Iris pigment epithelial cell (primary cell): ENCODE measurements around the gene MEAK7.
"Not testable (repeated sequence)": the region's sequence is repeated elsewhere in the genome, so short reads cannot be mapped to it uniquely, and the experiment has no call there.

Experiments
- DNase-seq: peaks from one replicate; pipeline ENCODE4 v3.0.0-alpha.2; 2011; ENCODE audit warnings: low read depth

Gene MEAK7

GRCh38 chr16:84532855-84533486 is 28.5 kb upstream of the MEAK7 start:
- DNase-seq: peak; percentile 69

DNA sequence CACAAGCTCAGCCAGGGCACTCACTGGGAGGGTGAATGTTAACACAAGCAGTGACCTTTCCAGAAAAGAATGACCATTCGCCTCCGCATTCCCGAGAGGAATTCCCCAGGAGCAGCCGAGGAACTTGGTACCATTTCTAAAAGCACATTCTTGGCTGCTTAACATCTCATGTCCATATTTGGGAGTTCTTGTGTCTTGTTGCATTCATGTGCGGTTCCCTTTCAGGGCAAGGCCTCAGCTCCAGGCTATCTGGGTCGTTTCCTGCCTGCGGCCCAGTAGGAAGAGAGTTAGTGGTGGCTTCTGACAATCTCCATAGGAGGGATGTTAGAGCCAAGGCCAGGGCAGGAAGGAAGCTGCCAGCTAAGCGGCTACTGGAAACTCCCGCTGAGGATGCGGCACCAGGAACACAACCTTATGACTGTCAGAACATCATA is 27.8 kb upstream of the MEAK7 start:
- DNase-seq: peak; percentile 90

- DNase-seq: no peak
Measured at GRCh38 chr16:84531671-84532111, 27.2 kb upstream of the MEAK7 start.

- DNase-seq: no peak
Measured at GRCh38 chr16:84530590-84530989, 26.1 kb upstream of the MEAK7 start.

- no peak for DNase-seq
Measured at GRCh38 chr16:84529607-84530006, 25.1 kb upstream of the MEAK7 start.

DNA sequence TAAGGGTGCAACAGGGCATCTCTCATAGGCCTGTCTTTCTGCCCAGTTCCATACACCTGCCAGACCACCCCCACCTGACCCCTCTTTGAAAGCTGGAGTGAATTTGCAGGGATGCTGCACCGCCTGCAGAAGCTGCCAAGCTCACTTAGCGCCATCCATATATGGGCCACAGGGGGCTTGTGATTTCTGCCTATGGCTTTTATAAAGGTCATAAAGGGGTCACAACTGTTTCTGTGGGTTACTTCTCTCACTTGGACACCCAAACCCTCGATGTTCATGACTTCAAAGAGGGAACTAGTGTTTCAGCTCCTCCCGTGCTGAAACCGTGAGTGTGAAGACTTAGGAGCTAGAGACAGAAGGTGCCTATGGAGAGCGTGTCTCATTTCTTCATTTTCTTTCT is 23.9 kb upstream of the MEAK7 start:
- DNase-seq: no peak

DNA sequence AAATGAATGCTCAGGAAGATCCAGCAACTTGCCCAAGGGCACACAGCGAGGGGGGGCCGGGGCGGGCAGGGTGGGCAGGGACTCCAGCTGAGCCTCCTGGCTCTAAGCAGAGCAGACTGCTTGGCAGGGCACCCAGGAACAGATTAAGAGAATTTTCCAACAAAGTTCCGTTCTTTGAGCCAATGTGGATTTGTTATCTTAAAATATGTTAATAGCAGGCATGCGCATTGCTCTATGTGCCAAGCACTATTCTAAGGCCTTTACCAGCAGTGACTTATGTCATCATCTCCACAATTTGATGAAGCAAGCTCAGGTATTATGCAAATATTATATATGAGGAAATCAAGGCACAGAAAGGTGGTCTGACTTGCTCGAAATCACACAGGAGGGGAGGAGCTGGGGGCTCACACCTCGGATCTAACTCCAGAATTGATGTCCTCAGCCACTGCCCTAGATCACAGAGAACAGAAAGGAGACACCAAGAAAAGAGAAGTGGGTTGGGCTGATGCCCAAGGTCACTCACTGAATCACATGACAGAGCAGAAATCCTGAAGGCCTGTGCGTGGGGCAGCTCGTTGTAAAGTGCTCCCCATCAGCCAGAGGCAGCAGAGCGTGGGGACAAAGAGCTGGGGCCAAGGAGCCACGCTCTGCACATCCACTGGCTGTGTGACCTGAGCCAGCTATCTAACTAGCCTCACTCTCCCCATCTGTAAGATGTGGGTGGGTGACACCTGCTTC is 23.2 kb upstream of the MEAK7 start:
- DNase-seq: no peak

DNA sequence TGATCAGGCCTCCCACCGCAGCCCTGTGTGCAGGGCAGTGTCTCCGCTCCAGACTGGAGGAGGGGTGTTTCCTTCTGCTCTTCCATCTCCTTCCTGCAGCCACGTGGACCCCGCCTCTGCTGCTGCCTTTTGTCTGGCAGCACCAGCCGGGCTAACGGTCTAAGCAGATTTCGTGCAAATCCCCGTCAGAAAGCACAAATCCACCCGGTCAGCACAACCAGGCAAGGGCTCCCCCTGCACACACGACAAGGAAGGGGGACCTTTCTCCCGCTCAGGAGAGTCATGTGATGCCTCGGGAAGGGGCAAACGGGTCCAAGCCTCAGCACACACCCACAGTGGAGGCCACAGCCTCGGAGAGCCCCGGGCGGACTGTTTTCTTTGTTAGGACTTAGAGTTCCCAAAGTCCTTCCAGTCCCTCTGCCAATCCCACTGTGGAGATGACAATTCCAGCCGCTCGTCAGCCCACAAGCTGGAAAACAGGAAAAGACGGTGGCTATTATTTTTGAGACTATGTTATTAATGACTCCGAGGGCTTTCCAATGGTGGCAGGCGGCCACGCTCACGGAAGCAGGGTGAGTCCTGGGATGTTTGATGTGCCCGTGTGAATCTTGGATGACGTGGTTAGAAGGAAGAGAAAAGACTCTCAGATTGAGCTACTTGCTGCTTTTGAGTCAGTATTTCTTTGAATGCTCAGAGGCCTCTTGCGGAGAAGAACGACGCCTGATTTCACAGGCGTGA is 22.5 kb upstream of the MEAK7 start:
- DNase-seq: peak; percentile 34

DNA sequence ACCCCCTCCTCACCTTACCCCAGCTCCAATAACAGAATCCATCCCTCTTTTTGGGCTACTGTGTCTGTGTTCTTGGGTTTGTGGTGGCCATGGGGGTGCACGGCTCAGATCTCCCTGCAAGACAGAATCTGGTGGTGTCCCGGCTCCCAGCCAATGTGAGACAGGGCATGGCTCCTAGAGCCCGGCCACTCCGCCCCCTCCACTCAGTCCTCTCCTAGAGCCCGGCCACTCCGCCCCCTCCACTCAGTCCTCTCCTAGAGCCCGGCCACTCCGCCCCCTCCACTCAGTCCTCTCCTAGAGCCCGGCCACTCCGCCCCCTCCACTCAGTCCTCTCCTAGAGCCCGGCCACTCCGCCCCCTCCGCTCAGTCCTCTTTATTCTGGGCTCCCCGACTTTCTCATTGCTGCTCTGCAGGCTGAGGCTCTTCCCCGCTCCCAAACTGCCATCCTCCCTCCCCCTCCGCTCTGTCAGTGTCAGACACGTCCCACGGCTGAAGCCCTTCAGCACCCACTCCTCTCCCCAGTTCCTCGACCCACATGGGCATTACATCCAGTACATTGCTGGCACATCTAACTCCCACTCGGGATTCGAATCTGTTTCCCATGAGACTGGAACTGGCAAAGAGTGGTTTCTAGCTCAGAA is 20.6 kb upstream of the MEAK7 start:
- DNase-seq: not testable (repeated sequence)

GRCh38 chr16:84524346-84524920 is 20.0 kb upstream of the MEAK7 start:
- no peak for DNase-seq

- no peak for DNase-seq
Measured at GRCh38 chr16:84521497-84521770, 17.0 kb upstream of the MEAK7 start.

GRCh38 chr16:84520725-84521496 is 16.5 kb upstream of the MEAK7 start:
- DNase-seq: no peak

GRCh38 chr16:84519855-84520254 is 15.4 kb upstream of the MEAK7 start:
- DNase-seq: no peak

- no peak for DNase-seq
Measured at GRCh38 chr16:84518804-84519341, 14.4 kb upstream of the MEAK7 start.

DNA sequence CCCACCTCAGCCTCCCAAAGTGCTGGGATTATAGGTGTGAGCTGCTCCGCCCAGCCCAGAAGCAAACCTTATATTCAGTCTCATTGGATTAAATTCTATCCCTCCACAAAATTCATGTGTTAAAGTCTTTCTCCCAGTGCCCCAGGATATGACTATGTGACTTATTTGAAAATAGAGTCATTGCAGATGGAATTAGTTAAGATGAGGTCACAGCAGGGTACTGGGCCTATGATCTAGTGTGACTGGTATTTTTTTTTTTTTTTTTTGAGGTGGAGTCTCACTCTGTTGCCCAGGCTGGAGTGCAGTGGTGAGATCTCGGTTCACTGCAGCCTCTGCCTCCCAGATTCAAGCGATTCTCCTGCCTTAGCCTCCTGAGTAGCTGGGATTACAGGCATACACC is 13.8 kb upstream of the MEAK7 start:
- DNase-seq: peak; percentile 59

- no peak for DNase-seq
Measured at GRCh38 chr16:84517366-84517765, 12.9 kb upstream of the MEAK7 start.

DNA sequence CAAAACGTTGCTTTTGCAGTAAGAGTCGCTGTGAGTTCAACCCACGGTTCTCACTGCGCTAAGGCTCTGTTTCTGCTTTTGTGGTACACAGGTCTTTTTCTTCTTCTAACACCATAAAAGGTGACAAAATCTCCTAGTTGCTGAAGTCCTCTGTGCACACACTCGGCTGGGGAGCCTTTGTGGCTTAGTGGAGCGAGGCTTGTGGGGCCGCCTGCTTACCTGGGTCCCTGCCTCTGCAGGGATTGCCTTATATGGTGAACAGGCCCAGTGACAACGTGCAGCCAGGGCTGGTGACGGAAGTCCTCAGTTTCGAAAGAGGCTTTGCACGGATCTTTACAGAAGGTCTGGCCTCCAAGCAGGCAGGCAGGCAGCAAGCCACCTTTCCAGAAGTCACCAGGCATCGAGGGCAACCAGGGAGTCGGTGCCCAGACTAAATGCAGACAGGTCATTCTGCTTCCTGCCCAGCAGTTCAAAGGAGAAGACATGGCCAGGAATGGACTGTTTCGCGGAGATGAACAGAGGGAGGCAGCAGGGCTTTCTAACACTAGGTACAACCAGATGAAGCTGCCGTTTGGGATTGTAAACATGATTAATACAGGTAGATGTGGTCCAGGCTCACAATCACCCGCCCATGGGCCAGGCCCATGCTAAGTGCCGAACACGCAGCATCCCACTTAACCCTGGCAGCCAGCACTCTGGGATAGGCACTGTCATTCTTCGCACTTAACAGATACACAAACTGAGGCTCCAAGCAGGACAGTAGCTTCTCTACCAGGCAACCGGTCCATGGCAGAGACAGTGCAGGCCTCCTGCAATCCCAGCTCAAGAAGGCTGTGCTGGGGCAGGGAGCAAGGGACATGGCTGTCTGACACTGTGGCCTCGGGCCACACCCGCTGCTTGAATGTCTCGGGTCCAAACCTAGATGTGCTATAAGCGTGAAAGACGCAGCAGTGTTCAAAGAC is 10.7 kb upstream of the MEAK7 start:
- no peak for DNase-seq

DNA sequence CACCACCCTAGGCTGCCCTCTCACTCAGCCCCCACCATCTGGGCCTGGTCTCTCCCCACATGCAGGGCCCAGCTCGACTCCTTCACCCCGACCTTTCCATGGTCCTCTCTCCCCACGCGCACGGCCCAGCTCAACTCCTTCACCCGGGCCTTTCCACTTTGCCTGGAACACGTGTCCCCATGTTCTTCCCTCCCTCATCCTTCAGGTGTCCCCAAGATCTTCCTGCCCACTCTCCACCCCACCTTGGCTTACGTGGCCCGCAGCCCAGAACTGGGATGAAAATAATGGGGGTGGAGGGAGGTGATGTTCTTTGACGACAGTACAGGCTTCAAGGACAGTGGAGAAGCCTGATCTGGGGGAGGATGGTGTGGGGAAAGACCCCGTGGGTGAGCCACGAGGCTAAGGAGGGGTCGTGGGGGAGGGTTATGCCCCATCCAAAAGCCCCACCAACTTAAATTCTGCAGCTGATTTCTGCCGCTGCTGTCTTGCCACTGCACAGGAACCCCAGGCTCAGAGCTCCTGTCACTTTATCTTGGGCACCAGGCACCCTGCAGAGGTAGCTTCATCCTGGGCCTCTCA is 9.9 kb upstream of the MEAK7 start:
- no peak for DNase-seq

- DNase-seq: no peak
Measured at GRCh38 chr16:84513666-84514065, 9.2 kb upstream of the MEAK7 start.

DNA sequence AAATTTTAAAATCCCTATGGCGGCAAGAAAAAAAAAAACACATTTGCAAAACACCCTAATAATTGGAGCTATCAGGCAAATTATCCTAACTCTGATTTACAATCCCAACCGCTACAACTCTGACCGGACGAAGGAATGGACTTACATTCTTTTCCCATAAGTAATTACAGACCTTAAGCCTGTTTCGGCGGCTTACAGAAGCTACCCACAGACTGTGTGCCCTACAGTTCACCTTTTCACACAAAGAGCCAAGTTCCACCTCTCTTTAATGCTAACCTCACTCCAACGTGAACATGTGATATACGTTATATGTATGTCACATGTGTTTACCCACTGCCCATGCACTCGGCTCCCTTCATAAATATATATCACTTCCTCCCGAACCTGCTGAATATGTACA is 8.7 kb upstream of the MEAK7 start:
- peak; percentile 95 for DNase-seq
